IPS DF 6.9 (cell line): ENCODE measurements around the gene NMNAT2.

Experiments
- DNase-seq: peaks from one replicate; pipeline ENCODE4 v3.0.0-alpha.2; 2013; ENCODE audit warnings: low read depth, low spot score
- H3K27ac ChIP-seq: one replicate; pipeline ENCODE4 v1.5.1; 2013; ENCODE audit warnings: low read length, control low read depth
- H3K27me3 ChIP-seq: 2 replicates; pipeline ENCODE4 v1.6.1; 2013; ENCODE audit warnings: mild to moderate bottlenecking, low read length; ENCODE audit not compliant: control insufficient read depth, insufficient read depth
- H3K36me3 ChIP-seq: 2 replicates; pipeline ENCODE4 v1.6.1; 2013; ENCODE audit warnings: low read length; ENCODE audit not compliant: control insufficient read depth, insufficient read depth
- H3K4me1 ChIP-seq: 2 replicates; pipeline ENCODE4 v1.6.1; 2013; ENCODE audit warnings: low read length; ENCODE audit not compliant: control insufficient read depth, insufficient read depth
- H3K4me3 ChIP-seq: 2 replicates; pipeline ENCODE4 v1.5.1; 2013; ENCODE audit warnings: mild to moderate bottlenecking, low read length
- H3K9me3 ChIP-seq: 2 replicates; pipeline ENCODE4 v1.6.1; 2013; ENCODE audit warnings: low read length, inconsistent platforms; ENCODE audit not compliant: control insufficient read depth, insufficient read depth
- WGBS: extraction: QIAGEN DNeasy Blood & Tissue Kit; methylation state at CpG from one replicate; pipeline ENCODE4 v1.1.7; 2013; ENCODE audit warnings: mixed read lengths, missing lambda C conversion rate; ENCODE audit not compliant: insufficient read length, insufficient coverage; 5-methylcytosine and 5-hydroxymethylcytosine counted together

NMNAT2 gene

DNA sequence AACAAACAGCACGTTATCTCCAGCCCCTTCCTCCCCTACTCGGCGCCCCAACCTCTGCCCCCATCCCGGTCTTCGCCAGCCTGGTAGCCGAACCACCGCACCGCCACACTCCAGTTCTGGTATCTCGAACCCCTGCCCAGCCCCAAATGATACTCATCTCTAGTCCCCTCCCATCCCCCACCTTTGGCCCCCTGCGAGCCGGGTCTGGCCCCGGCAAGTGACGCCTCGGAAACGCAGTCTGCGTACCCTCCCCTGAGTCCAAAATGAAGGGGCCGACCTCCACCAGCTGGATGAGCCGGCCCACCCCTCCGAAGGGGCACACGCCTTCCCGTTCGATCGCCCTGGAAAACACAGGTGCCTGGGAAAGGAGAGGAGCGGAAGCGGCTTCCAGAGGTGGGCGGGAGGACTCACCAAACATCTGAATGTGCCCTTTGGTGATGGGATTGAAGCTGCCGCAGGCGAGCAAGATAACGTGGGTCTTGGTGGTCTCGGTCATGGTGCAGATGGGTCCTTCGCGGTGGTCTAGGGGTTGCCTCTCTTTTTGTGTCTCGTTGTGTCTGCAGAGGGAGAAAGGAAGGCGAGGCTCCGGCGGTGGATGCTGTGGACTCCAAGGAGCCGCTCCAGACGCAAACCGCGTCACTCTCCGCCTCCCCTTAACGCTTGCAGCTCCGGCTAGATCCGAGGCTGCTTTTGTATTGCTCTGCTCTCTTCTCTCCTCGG, at the start of gene NMNAT2:
Gene NMNAT2, minus strand, starts transcription at position 609 of the 720 bp plus-strand sequence. Its CDS starts 113 bp downstream, at position 496.
- Histone ChIP-seq H3K9me3 (no peaks in the 10 kb centered on the region), H3K27ac (no peak within 1 kb of the TSS), H3K4me3 (peak within 1 kb of the TSS; percentile 43; the same call in 1 of the 2 replicates), H3K27me3 (peaks cover 2% of the 10 kb centered on the region; the same call in 1 of the 2 replicates), H3K36me3 (no peaks in the 10 kb centered on the region), H3K4me1 (peaks cover 6% of the 10 kb centered on the region; the same call in 1 of the 2 replicates)
- peak; percentile 48 for DNase-seq
- WGBS: no CpG with 5 or more reads among the region's 45 CpGs

DNA sequence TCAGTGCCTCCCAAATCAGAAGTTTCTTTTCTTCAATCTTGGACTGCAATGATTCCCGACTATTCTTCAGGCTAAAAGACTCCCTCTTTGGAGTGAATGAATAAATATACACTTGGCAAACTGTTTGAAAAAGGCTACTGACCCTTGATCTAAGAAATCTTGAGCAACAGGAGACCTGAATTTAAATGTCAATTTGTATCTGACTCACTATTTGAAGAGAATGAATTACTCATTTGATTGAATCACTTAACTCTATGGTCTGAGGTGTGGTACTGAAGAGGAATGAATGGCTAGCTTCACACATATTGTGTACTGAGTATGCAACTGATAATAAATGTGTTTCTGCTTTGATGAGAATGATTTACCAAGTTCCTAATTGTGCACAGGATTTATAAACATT, 49.5 kb upstream of the NMNAT2 start:
- no peak for DNase-seq
- no peaks in the 10 kb centered on the region for H3K27me3 ChIP-seq
- no CpG with 5 or more reads among the region's 1 CpG for WGBS
- H3K4me3 ChIP-seq: no peak overlapping the region
- no peaks in the 10 kb centered on the region for H3K9me3 ChIP-seq
- H3K36me3 ChIP-seq: no peaks in the 10 kb centered on the region
- no peak overlapping the region for H3K27ac ChIP-seq
- no peaks in the 10 kb centered on the region for H3K4me1 ChIP-seq

DNA sequence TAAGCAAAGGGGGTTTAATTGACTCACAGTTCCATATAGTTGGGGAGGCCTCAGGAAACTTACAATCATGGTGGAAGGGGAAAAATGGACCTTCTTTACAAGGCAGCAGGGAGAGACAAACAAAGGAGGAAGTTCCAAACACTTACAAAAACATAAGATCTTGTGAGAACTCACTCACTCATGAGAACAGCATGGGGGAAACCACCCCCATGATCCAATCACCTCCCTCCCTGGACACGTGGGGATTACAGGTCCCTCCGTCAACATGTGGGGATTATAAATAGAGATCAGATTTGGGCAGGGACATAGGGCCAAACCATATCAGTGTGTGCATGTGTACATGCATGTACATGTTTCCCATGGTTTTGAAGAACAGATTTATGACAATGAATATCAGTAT, 48.6 kb upstream of the NMNAT2 start:
- no CpG with 5 or more reads among the region's 2 CpGs for WGBS
- H3K9me3 ChIP-seq: no peaks in the 10 kb centered on the region
- H3K4me3 ChIP-seq: no peak overlapping the region
- no peak for DNase-seq
- H3K4me1 ChIP-seq: no peaks in the 10 kb centered on the region; the same call in 1 of the 2 replicates
- no peak overlapping the region for H3K27ac ChIP-seq
- H3K36me3 ChIP-seq: no peaks in the 10 kb centered on the region
- H3K27me3 ChIP-seq: no peaks in the 10 kb centered on the region

DNA sequence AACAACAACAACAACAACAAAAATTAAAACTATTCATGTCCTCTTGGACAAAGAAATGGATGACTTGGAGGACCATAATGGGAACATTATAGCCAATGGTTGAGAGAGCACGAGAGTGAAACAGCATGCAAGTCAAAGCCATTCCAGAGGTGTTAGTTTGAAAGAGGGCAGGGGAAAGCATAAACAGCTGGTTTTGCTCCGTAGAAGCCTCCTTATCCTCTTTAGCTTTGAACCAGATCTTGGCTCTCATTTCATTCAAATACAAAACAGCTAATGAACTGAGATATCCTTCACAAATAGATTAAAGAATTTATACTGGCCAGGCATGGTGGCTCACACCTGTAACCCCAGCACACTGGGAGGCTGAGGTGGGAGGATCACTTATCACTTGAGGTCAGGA, 45.4 kb upstream of the NMNAT2 start:
- Histone ChIP-seq H3K27me3 (no peaks in the 10 kb centered on the region), H3K36me3 (no peaks in the 10 kb centered on the region), H3K4me1 (no peaks in the 10 kb centered on the region; the same call in 1 of the 2 replicates), H3K9me3 (no peaks in the 10 kb centered on the region), H3K27ac (no peak overlapping the region), H3K4me3 (no peak overlapping the region)
- DNase-seq: no peak
- no CpG with 5 or more reads among the region's 2 CpGs for WGBS

DNA sequence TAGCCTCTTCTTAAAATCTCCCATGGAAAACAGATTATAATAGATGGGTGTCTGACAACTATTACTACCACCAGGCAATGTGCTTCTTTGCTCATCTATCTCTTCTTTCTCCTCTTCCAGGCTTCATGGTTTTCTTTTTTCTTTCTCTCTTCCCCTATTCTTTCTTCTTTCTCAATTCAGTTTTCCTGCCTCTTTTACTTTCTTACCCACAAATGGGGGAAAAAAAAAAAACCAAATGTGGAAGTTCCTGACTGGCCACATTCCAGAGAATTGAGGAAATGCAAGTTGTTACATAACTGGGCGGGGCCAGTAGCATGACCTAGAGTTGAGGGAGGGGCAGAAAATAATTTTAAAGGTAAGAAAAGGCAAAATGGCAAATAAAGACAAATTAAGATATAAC, 43.2 kb upstream of the NMNAT2 start:
- Histone ChIP-seq H3K4me1 (no peaks in the 10 kb centered on the region; the same call in 1 of the 2 replicates), H3K27ac (no peak overlapping the region), H3K27me3 (no peaks in the 10 kb centered on the region), H3K4me3 (no peak overlapping the region), H3K36me3 (no peaks in the 10 kb centered on the region), H3K9me3 (no peaks in the 10 kb centered on the region)
- DNase-seq: peak; percentile 54
- WGBS: no CpG with 5 or more reads among the region's 1 CpG

DNA sequence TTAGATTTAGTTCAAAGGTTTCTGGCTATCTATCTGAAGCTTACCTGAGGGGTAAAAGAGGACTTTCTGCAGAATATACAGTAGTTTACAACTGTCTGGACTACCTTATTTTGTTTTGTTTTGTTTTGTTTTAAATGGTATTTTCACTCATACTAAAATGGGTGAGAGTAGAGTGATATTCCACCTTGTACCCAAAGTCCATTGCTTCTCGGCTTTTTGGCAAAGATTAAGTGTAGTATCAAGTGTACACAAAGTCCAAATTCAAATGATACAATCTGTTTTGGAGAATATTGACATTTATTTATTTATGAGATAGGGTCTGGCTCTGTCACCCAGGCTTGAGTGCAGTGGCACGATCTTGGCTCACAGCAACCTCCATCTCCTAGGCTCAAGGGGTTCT, 42.4 kb upstream of the NMNAT2 start:
- Histone ChIP-seq H3K27ac (no peak overlapping the region), H3K36me3 (no peaks in the 10 kb centered on the region), H3K4me3 (no peak overlapping the region), H3K9me3 (no peaks in the 10 kb centered on the region), H3K4me1 (no peaks in the 10 kb centered on the region; the same call in 1 of the 2 replicates), H3K27me3 (no peaks in the 10 kb centered on the region)
- no peak for DNase-seq
- no CpG with 5 or more reads among the region's 2 CpGs for WGBS

DNA sequence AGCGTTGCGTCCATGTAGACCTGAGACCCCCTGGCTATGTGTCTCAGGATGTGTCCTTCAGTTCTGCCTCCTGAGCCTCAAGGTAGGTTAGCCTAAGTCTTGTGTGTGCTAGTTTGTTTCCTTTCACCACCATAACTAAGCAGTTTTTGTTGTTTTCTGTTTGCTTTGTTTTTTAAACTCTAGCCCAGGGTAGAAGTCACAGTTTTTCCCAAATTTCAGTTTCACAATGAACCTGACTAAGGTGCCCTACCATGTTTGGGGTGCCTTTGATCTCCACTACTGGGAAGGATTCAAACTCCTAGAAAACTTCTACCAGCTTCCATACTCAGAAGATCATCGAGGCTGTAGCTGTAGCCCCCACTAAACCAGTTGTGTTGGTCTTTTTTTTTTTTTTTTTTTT, 39.3 kb upstream of the NMNAT2 start:
- Histone ChIP-seq H3K4me1 (no peaks in the 10 kb centered on the region; the same call in 1 of the 2 replicates), H3K36me3 (no peaks in the 10 kb centered on the region), H3K4me3 (no peak overlapping the region), H3K27me3 (no peaks in the 10 kb centered on the region), H3K9me3 (no peaks in the 10 kb centered on the region), H3K27ac (no peak overlapping the region)
- DNase-seq: no peak
- no CpG with 5 or more reads among the region's 3 CpGs for WGBS

DNA sequence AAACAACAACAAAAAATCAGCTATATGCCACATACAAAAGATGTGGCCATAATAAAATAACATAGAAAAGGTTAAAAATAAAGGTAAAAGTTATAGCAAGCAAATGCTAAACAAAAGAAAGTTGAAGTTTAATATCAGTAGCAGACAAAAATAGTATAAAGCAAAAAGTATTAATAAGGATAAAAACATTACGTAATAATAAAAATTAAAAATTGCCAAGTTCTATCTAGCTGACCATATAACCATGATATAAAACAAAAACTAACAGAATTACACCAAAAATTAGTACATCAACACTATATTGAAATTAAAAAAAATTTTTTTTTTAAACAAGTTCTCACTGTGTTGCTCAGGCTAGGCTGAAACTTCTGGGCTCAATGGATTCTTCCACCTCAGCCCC, 38.6 kb upstream of the NMNAT2 start:
- Histone ChIP-seq H3K4me1 (no peaks in the 10 kb centered on the region; the same call in 1 of the 2 replicates), H3K27ac (no peak overlapping the region), H3K4me3 (no peak overlapping the region), H3K36me3 (no peaks in the 10 kb centered on the region), H3K27me3 (no peaks in the 10 kb centered on the region), H3K9me3 (no peaks in the 10 kb centered on the region)
- DNase-seq: no peak
- WGBS: no CpG with 5 or more reads among the region's 1 CpG

DNA sequence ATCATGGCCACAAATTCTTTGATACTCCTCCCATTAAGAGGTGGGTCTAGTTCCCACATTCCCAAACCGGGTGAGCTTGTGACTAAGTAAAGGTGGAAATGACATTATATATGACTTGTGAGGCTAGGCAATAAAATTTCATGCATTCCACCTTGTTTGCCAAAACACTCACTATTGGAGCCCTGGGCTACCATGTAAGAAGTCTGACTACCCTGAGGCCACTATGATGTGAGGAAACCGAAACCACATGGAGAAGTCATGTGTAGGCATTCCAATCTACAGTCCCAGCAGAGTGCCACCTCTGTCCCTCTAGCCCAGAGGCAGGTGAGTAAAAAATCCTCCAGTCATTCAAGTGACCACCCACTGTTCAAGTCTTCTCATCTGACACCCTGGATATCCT, 36.2 kb upstream of the NMNAT2 start:
- H3K9me3 ChIP-seq: no peaks in the 10 kb centered on the region
- H3K27me3 ChIP-seq: no peaks in the 10 kb centered on the region
- H3K4me1 ChIP-seq: no peaks in the 10 kb centered on the region
- no CpG with 5 or more reads among the region's 2 CpGs for WGBS
- H3K27ac ChIP-seq: no peak overlapping the region
- no peaks in the 10 kb centered on the region for H3K36me3 ChIP-seq
- no peak for DNase-seq
- H3K4me3 ChIP-seq: no peak overlapping the region

DNA sequence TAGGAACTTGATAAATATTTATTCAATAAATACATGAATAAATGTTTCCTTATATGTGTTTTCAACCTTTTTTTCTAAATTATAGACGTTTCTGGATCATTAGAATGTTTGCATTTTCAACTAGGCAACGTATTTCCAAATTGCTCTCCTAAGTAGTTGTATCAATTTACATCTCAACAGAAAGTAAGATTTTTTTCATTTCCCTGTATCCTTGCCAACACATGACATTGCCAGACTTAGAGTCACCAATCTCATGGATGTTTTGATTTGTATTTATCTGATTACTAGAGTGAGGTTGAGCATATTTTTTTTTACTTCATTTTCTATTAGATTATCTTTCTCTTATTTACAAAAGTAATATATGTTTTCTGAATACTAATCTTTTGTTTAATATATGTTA, 31.9 kb upstream of the NMNAT2 start:
- WGBS: no CpG with 5 or more reads among the region's 2 CpGs
- no peak for DNase-seq
- H3K36me3 ChIP-seq: no peaks in the 10 kb centered on the region
- H3K4me3 ChIP-seq: no peak overlapping the region
- H3K27ac ChIP-seq: no peak overlapping the region
- no peaks in the 10 kb centered on the region for H3K9me3 ChIP-seq
- H3K4me1 ChIP-seq: no peaks in the 10 kb centered on the region
- H3K27me3 ChIP-seq: no peaks in the 10 kb centered on the region

DNA sequence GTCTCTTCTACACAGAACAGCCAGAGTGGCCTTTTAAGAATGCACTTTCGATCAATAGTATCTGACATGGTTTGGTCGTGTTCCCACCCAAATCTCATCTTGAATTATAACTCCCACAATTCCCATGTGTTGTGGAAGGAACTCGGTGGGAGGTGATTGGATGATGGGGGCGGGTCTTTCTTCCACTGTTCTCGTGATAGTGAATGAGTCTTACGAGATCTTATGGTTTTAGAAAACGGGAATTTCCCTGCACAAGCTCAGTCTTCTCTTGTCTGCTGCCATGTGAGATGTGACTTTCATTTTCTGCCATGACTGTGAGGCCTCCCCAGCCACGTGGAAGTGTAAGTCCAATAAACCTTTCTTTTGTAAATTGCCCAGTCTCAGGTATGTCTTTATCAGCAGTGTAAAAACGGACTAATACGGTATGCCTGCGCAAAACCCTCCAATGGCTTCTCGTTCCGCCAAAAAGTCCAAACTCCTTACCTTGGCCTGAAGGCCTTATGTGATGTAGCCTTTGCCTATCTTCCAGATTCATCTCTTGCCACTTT, 31.1 kb upstream of the NMNAT2 start:
- Histone ChIP-seq H3K36me3 (no peaks in the 10 kb centered on the region), H3K27me3 (no peaks in the 10 kb centered on the region), H3K4me3 (no peak overlapping the region), H3K9me3 (no peaks in the 10 kb centered on the region), H3K27ac (no peak overlapping the region), H3K4me1 (no peaks in the 10 kb centered on the region)
- WGBS: no CpG with 5 or more reads among the region's 13 CpGs
- no peak for DNase-seq
